ENCODE results near the gene VPS72.
A peak's percentile ranks its signal among the peaks of the same experiment; 100 is the strongest.

The VPS72 gene

DNA sequence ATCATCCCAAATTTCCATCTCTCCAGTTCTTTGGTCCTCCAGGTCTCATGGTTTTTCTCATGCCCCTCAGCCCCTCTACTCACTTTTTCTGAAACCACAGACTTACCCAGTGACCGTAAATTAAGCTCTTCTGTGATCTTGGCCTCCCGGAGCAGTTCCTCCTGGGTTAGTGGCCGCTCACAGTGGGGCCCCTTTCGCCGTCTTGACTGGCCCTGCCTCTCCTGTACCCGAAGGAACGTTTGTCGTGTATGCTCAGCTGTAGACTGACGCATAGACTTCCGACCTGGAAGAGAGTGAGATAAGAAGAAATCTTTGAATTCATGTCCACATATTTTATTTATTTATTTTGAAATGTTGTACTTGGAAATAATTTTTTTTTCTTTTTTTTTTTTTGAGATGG is 5.8 kb downstream of the VPS72 start:
- no peak for DNase-seq

DNA sequence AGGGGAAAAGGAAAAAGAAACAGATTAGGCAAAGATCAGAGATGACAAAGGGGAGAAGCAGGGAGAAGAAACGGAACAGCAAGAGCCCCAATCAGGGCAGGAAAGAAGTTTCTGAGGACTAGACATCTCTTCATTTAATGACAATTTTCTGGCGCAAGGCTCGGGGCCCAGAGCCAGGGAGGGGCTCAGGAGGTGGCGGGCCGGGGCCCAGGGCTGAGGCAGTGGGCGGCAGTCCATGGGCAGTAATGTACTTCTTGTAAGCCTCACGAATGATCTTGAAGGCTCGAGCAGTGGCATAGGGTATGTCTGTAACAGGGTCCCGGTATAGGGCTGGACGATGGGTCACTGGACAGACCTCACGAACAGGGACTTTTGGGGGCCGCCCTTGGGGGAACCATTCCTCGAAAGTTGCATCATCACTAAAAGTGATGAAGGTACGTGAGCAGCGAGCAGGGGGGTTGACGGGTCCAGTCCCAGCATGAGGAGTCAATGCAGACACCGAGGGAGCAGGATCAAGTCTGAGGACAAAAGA is 13.4 kb downstream of the VPS72 start:
- DNase-seq = no peak

DNA sequence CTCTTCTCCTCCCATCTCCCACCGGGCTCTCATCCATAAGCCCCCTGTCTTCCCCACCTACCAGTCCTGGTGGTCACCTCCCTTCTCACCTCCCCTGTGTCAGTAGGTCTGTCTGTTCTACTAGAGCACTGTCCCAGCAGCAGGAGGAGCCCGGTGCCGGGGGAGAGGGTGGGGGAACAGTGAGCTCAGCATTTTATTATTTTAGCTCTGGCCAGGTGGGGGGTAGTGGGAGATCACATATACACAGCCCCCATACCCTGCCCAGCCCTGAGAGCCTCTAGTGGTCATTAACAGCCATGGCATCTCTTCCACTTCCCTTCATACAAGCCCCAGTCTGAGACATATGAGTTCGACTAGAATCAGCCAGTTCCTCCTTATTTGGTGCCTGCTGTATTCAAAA is 14.1 kb downstream of the VPS72 start, which contains the start of gene TMOD4:
TSS of gene TMOD4 (minus strand) at position 119 of the 400 bp plus-strand sequence. CDS start 1,106 bp downstream, outside the sequence.
- DNase-seq = no peak

DNA sequence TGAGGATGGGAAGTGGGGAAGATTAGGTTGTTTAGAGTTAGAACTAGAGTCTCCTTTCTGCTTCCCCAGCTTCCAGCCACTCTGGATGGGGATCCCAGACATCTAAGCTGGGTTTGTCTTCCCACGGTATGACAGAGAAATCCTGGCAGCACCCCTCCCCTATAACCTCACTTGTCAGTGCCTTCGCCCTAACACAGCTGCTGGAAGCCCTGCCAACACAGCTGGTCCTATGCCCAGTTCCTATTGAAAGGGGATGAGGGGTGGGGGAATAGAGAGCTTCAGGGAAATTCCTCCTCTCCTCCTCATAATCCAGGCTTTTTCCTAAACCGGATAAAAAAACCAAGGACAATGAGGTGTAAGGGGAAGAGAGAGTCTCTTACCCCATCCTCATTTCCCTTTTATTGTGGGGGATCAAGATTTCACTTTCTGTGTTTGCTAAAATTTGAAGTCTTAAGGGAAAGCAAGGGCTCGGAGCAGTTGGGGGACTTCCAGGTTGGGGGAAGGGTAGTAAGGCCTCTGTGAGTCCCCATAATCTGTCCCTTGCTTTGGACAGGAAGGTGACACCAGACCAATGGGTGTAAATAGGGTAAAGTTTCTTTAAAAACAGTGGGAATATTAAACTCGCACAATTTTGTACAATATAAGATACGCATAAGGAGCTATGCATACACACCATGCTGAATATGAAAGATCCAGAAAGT is 14.8 kb downstream of the VPS72 start:
- DNase-seq = no peak

DNA sequence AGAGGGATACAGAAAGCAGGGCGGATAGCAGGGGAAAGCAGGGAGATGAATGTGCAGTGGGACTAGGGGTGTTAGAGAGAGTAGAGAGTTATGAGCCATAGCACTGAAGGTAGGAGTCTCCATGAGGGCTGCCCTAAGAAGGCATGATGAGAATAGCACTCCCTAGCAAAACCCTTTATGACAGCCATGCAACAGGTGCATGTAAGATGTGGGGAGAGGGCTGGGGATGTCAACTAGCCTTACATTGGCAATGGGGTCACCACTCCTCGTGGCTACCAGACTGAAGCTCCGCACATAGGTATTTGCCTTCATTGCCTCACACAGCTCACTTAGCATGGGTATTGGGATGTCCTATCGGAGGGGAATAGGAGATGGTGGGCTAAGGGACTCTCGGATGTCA is 18.8 kb downstream of the VPS72 start:
- no peak for DNase-seq

DNA sequence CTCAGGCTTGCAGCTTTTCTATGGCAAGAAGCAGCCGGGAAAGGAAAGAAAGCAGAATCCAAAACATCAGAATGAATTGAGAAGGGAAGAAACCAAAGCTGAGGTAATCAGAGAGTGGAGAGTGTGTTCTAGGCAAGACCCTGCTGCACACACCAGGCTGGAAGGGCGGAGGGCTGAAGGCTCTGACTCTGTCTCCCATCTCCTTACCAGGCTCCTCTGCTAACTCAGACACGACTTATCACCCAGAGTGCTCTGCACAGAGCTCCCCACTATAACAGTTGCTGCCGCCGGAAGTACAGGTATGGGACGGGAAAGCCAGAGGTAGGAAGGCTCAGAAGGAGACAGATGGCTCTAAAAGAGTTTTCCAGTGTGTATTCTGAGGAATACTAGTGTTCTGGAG is 22.9 kb downstream of the VPS72 start:
- DNase-seq = no peak

DNA sequence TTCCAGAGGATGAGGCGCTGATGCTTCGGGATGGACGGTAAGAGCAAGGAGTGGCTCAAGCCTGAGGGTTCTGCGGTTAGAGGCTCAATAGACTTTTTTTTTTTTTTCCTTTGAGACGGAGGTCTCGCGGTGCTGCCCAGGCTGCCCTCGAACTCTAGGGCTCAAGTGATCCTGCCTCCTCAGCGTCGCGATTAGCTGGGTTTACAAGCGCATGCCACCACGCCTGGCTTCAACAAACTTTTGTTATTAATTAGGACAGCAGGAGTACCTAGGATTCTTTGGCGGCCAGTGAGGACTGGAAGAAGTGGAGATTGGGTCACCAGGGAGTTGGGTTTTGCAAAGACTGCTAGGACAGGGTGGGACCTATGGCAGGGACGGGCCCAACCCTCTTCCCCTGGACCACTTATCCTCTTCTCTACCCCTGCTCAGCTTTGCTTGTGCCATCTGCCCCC is 23.5 kb downstream of the VPS72 start:
- no peak for DNase-seq

DNA sequence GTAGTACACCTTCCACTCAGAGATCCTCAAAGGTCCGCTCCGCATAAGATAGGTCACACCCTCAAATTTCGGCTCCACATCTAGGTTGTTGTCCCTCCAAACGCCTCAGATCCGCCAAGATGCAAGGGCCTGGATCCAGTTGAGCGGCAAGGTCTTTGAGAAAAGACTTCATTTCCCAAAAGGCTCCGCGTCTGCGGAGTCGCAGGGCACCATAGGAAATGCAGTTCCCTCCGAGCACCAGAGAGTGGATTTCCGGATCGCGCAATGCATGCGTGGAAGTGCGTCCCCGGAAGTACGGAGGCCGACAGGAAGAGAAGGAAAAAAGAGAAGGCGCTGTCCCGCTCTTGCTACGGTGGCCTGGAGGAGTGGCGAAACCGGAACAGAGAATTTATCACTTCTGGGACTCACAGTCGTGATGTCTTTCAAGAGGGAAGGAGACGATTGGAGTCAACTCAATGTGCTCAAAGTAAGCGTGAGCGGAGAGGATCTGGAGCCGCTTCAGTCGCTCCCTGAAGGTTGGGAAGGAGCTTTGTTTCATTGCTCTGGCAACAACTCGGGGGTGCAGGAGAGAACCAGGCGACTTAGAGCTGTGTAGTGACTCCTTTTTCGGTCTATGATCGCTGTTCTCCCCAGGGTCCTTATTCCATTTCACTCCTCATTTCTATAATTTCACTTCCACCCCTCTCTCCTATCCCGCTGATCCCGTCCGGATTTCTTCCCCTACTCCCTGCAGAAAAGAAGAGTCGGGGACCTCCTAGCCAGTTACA is 24.1 kb downstream of the VPS72 start, which contains the start of the genes LYSMD1 and SCNM1:
TSS of gene LYSMD1 (minus strand) at position 165 of the 767 bp plus-strand sequence. CDS start 644 bp downstream, outside the sequence.
TSS of gene SCNM1 (plus strand) at position 407 of the 767 bp plus-strand sequence. CDS start at position 416, 9 bp downstream.
- no peak for DNase-seq

DNA sequence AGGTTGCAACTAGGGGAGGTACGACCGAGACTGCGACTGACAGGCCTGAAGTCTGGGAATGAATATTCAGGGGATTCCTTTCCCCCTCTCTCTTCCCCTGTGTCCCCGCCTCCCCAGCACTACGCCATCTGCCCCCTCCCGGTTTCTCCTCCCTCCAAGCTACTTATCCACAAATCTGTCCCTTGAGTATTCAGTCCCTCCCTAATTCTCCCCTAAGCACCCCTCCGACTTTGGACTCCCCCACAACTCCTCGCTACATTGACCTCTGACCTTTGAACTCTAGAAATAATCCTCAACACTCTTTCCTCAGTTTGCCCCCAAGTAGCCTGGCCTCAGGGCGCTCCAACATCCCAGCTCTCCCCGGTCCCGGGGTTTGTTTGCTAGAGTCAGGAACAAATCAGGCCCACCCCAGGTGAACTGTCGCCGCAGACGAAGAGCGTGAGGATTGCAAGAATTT is 24.7 kb downstream of the VPS72 start:
- DNase-seq = no peak

DNA sequence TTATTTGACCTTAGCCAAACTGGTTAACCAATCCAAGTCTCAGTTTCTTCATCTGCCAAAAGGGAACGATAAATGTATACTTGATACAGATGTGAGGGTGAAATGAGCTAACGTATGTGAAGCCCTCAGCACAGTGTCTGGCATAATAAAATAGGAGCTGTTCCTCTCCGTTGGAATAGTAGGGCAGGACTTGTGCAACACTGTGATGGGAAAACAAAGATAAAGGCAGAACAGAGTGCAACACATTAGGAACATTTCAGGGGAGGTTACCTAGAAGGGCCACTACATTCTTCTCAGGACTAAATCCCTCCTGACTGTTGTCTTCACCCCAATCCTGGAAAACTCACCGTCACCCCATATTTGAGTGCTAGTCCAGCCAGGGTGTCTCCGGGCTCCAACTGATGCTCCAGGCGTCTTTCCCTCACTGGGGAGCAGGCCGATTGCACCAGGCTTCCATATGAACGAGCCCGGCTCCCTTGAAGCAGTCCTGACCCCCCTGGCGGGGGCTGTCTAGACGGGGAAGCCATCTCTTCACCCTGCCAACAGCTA is 25.2 kb downstream of the VPS72 start:
- DNase-seq = no peak

DNA sequence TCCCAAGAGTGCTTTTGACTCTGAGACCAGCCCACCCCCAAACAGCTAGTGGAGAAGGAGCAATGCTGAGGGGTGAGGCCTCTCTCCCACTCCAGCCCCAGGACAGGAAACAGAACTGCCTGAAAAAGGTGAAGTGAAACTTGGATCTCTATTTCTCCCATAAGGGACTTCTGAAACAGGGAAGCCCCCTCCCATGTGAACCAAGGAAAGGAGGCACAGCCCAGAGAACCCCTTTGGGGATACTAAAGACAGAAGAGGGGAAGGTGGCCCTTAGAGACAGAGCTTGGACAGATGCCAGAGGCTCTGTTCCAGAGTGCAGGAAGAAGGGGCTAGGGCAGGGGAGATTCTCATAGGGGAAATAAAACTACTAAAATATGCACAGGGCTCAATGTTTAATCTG is 30.6 kb downstream of the VPS72 start:
- DNase-seq = no peak

DNA sequence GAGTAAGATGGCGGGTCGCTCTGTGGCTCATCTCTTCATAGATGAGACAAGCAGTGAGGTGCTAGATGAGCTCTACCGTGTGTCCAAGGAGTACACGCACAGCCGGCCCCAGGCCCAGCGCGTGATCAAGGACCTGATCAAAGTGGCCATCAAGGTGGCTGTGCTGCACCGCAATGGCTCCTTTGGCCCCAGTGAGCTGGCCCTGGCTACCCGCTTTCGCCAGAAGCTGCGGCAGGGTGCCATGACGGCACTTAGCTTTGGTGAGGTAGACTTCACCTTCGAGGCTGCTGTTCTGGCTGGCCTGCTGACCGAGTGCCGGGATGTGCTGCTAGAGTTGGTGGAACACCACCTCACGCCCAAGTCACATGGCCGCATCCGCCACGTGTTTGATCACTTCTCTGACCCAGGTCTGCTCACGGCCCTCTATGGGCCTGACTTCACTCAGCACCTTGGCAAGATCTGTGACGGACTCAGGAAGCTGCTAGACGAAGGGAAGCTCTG is 31.2 kb downstream of the VPS72 start:
- DNase-seq = no peak

DNA sequence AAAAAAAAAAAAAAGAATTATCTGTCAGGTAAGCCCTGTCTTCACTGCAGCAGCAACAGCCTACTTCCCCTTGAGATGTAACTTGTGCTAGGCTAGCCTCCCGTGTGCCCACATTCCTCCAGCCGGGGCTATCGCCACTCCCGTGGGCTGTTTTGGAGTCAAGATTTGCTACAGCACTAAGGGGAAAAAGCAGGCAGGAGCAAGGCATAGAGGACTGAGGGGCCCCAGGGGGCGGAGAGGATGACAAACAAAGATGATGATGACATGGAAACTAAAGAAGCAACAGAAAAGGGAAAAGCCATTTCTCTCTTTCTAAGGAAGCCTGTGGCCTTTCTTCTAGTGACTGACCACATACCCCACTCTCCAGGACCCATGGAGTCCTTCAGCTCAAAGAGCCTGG is 31.7 kb downstream of the VPS72 start:
- DNase-seq = no peak

DNA sequence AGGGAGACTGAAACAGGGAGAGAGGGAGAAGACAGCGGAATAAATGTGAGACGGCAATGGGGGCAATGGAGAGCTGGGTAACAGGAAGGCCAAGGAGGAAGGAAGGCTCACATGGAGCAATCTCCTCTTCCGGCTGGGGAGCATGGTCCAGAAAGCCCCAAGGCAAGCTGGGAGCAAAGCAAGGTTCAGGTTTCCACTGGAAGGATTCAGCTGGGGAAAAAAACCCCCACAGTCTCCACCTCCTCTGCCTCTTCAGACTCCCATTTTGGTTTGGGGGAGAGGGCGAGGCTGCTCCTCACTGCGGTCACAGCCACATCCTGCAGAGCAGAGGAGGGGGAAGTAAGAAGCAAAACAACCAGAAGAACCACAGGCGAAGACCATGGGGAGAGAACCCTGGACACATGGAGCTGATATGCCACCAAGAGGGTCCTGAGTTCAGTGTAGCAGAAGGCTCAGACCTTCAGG is 32.9 kb downstream of the VPS72 start:
- no peak for DNase-seq

DNA sequence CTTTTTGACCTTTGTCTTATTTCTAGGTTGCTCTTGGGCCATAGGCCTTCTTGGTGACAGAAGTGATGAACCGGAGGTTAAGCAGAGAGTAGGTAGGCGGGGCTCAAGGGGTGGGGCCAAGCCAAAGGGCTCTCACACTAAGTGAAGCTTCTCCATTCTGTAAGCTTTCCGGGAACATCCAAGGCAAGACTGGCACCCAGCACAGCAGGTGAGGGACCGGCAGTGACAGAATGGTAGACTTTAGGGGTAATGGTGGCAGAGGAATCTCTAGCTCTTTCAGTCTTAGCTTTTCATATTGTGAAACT is 33.5 kb downstream of the VPS72 start, which contains the start of gene TNFAIP8L2:
TSS of gene TNFAIP8L2 (plus strand) at position 135 of the 305 bp plus-strand sequence. CDS start 2,049 bp downstream, outside the sequence.
- DNase-seq = no peak

DNA sequence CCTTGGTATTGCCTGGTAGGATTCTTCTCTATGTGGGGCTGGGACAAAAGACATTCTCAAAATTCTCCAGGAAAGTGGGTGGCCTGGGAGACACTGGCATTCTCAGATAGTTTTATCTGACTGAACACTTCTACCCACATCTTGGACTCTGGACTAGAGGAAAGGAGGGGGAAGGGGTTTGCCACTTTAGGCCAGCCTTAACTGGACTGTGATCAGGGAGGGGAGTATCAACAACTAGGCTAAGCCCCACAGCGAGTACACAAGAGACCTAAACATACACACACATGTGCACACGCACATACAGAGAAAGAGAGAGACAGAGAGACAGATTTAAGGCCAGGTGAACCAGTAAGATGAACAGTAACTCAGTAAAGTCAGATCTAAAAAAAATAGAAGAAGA is 42.3 kb downstream of the VPS72 start:
- no peak for DNase-seq

DNA sequence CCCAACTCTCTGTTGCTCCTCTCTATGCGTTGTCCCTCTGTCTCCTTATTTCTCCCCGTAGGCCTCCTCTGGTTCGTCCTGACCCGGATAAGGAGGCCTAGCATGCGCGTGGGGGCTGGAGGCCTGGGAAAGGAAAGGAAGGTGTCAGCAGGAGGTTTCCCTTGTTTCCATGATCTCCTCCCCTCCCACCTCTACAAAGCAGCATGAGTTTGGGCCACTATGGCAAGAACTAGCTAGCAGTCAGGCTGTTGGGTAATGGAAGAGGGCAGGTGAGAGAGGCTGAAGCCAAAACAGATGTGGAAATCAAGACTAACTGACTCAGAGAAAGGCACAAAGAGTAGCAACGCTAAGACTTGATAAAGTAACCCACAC is 42.9 kb downstream of the VPS72 start:
- DNase-seq = no peak

DNA sequence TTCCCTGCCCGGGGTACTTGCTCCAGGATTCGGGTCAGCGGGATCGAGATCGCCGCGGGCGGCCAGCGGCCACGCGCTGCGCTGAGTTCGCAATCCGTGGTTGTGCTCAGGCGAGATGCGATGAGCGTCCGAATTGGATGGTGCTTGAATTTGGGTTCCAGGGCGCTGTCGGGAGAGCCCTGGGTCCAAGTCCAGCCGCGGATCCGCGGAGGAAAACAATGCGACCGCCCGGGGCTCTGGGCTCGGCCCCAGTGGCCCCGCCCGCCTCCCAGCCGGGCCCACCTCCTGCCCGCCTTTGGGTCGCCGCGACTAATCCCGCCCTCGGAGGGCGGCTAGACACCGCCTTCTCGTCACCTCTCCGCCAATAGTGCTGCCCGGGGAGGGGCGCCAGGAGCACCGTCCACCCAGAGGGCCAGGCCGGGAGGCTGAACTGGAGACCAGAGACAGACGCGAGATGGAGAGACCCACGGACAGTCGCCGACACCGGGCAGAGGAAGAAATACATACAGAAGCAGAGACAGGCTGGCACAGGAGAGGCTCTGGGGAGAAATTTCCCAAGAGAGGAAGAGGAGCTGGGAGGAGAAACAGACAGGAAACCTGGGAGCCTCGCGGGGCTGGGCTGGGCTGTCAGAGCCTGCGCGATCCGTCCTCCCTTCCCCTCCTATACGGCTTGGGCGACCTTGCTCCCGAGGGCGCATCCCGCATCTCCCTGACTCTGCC is 43.4 kb downstream of the VPS72 start, which contains the start of gene SEMA6C:
TSS of gene SEMA6C (minus strand) at position 220 of the 720 bp plus-strand sequence. CDS start 4,010 bp downstream, outside the sequence.
- DNase-seq = peak; percentile 36

DNA sequence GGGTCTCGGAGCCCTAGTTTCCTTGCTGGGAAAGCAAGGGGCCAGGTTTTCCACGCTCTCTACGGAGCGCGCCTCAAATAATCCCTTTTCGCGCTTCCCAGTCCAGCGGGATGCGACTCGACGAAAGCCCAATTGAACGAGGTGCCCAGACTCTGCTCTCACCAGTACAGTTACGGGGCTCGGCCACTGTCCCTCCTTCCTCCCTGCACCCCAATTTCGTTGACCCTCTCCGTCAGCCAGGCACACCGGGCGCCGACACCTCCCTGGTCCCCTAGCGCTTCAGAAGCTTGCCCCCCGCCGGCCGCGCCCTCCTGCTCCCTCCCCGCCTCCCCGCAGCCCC is 44.0 kb downstream of the VPS72 start:
- DNase-seq = no peak

DNA sequence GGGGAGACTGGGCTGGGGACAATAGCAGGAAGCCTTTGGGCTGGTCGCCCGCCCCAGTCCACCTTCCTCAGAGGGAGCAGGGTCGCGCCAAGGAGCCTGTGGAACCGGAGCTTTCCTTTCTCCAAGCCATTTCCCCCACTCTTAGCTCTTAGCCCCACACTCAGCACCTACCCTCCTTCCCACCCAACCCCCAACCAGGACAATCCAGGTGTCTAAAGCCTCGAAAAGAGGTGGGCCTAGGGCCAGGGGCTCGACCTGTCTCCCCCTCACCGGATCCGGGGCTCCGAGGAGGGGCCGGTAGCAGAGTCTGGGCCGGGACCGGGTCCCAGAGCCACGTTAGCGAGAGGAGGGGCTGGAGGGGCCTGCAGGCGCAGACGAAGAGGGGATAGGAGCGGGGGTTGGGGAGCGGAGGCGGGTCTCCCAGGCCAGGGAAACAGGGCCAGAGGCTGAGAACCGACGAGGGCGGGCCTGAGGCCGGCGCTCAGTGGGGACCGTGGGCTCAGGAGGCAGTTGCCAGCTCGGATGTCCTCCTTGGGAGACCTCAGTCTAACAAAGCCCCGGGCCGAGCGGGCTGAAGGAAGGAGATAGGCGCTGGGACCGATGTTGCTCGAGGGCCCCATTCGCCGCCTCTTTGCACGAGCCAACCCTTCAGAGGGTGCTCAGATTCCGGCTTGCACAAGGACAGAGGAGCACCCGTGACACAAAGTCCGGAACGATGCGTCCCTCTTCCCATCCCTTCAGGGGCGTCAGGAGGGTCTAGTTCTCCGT is 44.5 kb downstream of the VPS72 start:
- DNase-seq = no peak

DNA sequence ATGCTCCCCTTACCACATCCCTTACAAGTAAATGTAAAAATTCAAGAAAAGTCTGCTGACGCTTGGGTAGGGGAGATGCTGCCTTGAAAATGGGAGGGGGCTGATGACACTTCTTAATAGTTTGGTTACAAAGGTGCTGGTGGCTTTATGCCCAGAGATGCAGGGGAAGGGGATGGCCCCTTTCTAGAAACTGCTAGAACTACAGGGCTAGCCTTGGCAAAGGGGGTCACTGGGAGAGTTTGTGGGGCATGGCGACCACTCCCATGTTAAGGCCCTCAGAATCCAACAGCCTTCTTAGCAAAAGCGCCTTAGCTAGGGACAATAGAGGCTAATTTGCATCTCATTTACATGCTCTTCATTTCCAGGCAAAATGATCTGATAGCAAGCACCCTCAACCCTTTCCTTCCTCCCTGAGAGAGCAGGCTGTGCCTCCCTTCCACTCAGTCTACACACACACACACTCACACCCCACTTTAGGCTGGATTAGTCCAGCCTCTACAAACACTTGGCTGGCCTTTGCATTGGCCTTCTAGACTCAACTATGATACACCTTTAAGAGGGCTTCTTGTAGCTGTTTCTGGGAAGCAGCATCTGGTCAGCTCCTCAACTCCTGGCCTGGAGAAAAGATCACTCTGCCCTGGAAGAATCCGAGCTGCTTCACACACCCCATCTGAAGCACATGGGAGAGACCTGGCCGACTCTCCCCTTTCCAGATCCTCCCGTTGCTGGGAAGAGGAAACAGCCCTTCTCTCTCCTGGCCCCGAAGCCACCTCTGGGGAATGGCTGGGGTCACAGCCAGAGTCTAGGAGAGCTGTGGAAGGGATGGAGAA is 45.3 kb downstream of the VPS72 start:
- DNase-seq = no peak
